ENCODE measurements around the gene COL1A2.

The COL1A2 gene

GRCh38 chr7:94394437-94395140 is at the start of gene COL1A2:
Gene COL1A2, plus strand, starts transcription at chr7:94394895. Its CDS starts 137 bp downstream, at chr7:94395032.
- DNase-seq (ENCODE audit: low read depth): peak; percentile 61

- DNase-seq (ENCODE audit: low read depth): no peak
Measured at GRCh38 chr7:94345907-94346306, 48.8 kb upstream of the COL1A2 start.

GRCh38 chr7:94348142-94348541 is 46.6 kb upstream of the COL1A2 start:
- DNase-seq (ENCODE audit: low read depth): peak; percentile 74

DNA sequence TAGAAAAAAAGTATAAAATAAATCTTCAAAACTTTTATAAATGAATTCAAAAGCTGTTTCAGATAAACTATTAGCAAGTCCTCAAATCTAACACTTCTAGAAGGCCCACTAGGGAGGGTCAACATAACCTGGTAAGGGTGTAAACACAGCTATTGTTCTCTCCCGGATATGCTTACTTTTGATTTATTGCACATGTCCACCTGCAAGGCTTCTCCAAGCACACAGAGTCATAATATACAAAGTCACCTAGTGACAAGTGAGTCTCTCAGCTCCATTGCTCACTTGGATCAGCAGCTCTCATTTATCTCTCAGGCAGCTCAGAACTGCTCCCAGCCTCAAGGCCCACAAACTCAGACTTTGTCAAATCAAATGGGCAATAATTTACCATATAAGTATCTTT is 44.0 kb upstream of the COL1A2 start:
- DNase-seq (ENCODE audit: low read depth): no peak

GRCh38 chr7:94351703-94352102 is 43.0 kb upstream of the COL1A2 start:
- no peak for DNase-seq (ENCODE audit: low read depth)

- no peak for DNase-seq (ENCODE audit: low read depth)
Measured at GRCh38 chr7:94352887-94353286, 41.8 kb upstream of the COL1A2 start.

- DNase-seq (ENCODE audit: low read depth): no peak
Measured at GRCh38 chr7:94354953-94355352, 39.7 kb upstream of the COL1A2 start.

GRCh38 chr7:94355454-94355853 is 39.2 kb upstream of the COL1A2 start:
- no peak for DNase-seq (ENCODE audit: low read depth)

DNA sequence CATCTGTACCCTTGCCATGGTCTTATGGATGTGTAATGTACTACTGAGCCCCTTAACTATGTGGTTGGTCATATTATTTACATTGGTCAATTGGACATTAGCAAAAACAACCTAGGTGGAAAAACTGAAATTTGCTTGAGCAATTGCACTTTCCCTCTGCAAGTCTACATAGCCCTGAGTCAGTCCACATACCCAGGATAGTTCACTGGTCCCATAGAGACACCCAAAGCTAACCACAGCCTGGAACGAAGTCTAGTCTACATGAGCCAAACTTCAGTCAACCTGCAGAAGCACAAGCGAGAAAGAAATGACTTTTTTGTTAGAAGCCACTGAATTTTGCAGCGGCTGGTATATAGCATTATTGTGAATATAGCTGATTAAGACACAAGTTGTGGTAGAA is 37.6 kb upstream of the COL1A2 start:
- DNase-seq (ENCODE audit: low read depth): no peak

DNA sequence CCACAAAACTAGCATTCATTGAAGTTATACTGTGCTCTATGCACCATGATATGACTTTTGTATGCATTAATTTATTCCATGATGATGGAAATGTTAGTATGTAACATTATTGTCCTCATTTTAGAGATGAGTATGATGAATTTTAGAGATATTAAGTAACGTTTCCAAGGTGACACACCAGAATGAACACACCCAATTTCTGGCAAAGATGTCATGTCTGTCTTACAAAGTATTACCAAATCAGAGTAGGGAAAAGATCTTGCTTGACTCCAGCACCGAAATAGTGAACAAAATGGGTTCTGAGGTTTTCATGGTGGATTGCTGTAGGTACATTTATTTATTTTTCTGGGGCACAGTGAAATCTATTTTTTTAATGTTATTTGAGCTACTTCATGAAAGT is 33.8 kb upstream of the COL1A2 start:
- DNase-seq (ENCODE audit: low read depth): no peak

GRCh38 chr7:94362276-94362675 is 32.4 kb upstream of the COL1A2 start:
- DNase-seq (ENCODE audit: low read depth): no peak

DNA sequence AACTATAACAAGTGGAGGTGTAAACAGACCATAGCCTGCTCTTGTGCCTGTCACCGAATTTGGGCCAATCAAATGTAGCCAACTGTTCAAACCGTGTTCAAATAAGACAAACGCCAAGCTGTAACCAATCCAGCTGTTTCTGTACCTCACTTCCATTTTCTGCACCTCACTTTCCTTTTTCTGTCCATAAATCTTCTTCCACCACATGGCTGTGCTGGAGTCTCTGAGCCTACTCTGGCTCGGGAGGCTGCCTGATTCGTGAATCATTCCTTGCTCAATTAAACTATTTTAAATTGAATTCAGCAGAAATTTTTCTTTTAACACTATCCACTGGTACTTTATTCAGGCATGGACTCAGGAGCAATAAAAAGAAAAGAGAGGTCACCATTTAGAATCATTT is 29.9 kb upstream of the COL1A2 start:
- DNase-seq (ENCODE audit: low read depth): no peak

- no peak for DNase-seq (ENCODE audit: low read depth)
Measured at GRCh38 chr7:94366163-94366562, 28.5 kb upstream of the COL1A2 start.

- DNase-seq (ENCODE audit: low read depth): no peak
Measured at GRCh38 chr7:94366832-94367231, 27.9 kb upstream of the COL1A2 start.

GRCh38 chr7:94367949-94368348 is 26.7 kb upstream of the COL1A2 start:
- no peak for DNase-seq (ENCODE audit: low read depth)

DNA sequence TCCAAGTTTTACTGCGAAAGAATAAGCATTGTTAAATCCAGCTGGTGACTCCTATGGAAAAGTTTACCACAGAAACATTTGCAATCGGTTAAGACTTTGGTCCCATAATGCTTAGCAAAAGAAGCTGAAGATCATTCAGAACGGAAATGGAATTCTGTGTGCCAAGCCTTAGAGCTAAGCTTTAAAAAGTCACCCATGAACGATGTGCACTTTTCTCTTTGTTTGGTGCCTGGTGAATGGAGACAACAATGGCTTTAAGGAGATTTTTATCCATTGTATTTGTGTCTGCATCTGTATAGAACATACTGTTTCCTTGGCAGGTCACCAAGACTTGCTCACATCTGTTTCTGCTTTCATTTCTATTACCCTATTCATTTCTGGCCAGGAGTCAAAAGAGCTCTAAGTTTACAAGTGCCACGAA is 26.3 kb upstream of the COL1A2 start:
- peak; percentile 69 for DNase-seq (ENCODE audit: low read depth)

GRCh38 chr7:94374231-94374630 is 20.5 kb upstream of the COL1A2 start:
- peak; percentile 50 for DNase-seq (ENCODE audit: low read depth)

- DNase-seq (ENCODE audit: low read depth): peak; percentile 37
Measured at GRCh38 chr7:94374721-94375566, 19.8 kb upstream of the COL1A2 start.

DNA sequence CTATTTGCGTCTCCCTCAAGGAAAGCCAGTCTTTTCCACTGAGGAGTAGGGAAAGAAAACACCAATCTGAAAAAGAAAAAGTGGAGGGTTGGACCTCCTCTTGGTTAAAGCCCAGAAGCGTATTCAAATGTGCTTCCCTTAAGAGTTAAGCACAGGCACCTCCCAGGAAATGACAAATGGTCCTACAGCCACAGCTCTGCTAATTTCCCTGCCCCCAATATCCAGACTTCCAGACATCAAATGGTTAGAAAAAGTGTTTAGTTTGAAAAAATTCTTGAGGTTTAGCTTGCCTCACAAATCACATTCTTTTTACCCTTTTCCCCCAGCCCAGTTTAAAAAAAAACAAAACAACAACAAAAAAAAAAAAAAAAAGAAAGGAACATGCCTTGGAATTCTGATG is 19.0 kb upstream of the COL1A2 start:
- DNase-seq (ENCODE audit: low read depth): peak; percentile 70

GRCh38 chr7:94376281-94376680 is 18.4 kb upstream of the COL1A2 start:
- no peak for DNase-seq (ENCODE audit: low read depth)

GRCh38 chr7:94378356-94378755 is 16.3 kb upstream of the COL1A2 start:
- no peak for DNase-seq (ENCODE audit: low read depth)

DNA sequence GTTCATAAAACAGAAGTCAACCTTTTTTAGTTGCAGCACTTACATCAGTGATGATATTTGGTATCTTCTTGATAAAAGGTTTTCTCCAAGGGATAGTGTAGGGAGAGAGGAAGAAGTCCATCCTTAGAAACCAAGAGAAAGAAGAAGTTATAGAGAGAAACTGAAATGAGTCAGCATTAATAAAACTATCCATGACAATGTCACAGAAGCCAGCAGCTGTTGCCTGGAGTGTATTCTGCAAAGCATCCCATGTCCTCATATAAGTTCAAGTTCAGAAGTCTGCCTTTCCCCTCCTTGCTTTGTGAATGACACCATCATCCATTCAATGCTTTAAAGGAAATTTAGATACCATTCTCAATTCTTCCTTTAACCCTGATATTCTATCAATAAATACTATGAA is 14.4 kb upstream of the COL1A2 start:
- DNase-seq (ENCODE audit: low read depth): no peak

- DNase-seq (ENCODE audit: low read depth): peak; percentile 37
Measured at GRCh38 chr7:94382132-94382531, 12.6 kb upstream of the COL1A2 start.

All from HS-5 (cell line).